Measurements from ENCODE around the gene CBL. TPM values are rescaled to one million over a fixed set of nuclear protein-coding genes. Genes with fewer than 3 reads are reported as not detected.

CBL gene
- total and polyA plus RNA-seq, 10 of the 15 experiments (the other 5 are each of a cell fraction or from before 2014, with no cell fraction given), result 3.9 to 27.1 (median 9.5) TPM

- TF ChIP-seq PKNOX1 (IDR thresholded peaks at IDR 0.05) (no peak), POLR2A (IDR thresholded peaks at IDR 0.05; ENCODE audit: low read depth, low read length) (no peak), ZBTB40 (IDR thresholded peaks at IDR 0.05; ENCODE audit: borderline replicate concordance) (no peak), SPI1 (IDR thresholded peaks at IDR 0.05; ENCODE audit: borderline replicate concordance, insufficient read depth, low read depth, low read length) (no peak), FOS (IDR thresholded peaks at IDR 0.05; ENCODE audit: borderline replicate concordance, extremely low read depth, insufficient read length) (no peak), USF1 (IDR thresholded peaks at IDR 0.05; ENCODE audit: borderline replicate concordance, extremely low read length, insufficient read depth, low read depth, low read length) (no peak), SUZ12 (IDR thresholded peaks at IDR 0.05; ENCODE audit: unreplicated experiment) (no peak), KLF5 (IDR thresholded peaks at IDR 0.05; ENCODE audit: partially characterized antibody) (no peak), ETV6 (conservative IDR thresholded peaks at IDR 0.05 in 1 of 2, IDR thresholded peaks at IDR 0.05 in 1 of 2; ENCODE audit: borderline replicate concordance in 1 of 2, low read depth in 1 of 2) (peak in 1 of 2 experiments; percentile 42; a peak in 1 of 4 replicates), JUND (IDR thresholded peaks at IDR 0.05; ENCODE audit: low read depth, low read length) (no peak), CREB1 (IDR thresholded peaks at IDR 0.05; ENCODE audit: low read depth) (no peak), SMAD5 (IDR thresholded peaks at IDR 0.05; ENCODE audit: low read depth) (no peak), MTA3 (IDR thresholded peaks at IDR 0.05; ENCODE audit: borderline replicate concordance, low read length) (no peak), BACH1 (IDR thresholded peaks at IDR 0.05; ENCODE audit: borderline replicate concordance) (no peak)
Measured at GRCh38 chr11:119237515-119237914, 31.4 kb downstream of the CBL start (continued).

Measured in GM12878 (cell line).